ENCODE measurements around the gene SEC14L3.

Gene SEC14L3

GRCh38 chr22:30447656-30448055, 24.2 kb downstream of the SEC14L3 start:
- DNase-seq (ENCODE audit: low read depth in 4 of 4, low spot score in 1 of 4): no peak

- DNase-seq (ENCODE audit: low read depth in 4 of 4, low spot score in 1 of 4): no peak
These were observed 26.2 kb downstream of the SEC14L3 start for GRCh38 chr22:30445438-30446145.

GRCh38 chr22:30444632-30445437, 27.0 kb downstream of the SEC14L3 start:
- DNase-seq (ENCODE audit: low read depth in 4 of 4, low spot score in 1 of 4): peak in 1 of 4 experiments; percentile 50

GRCh38 chr22:30441088-30441487, 30.7 kb downstream of the SEC14L3 start:
- DNase-seq (ENCODE audit: low read depth in 4 of 4, low spot score in 1 of 4): no peak

GRCh38 chr22:30439836-30440235, 32.0 kb downstream of the SEC14L3 start:
- no peak for DNase-seq (ENCODE audit: low read depth in 4 of 4, low spot score in 1 of 4)

- no peak for DNase-seq (ENCODE audit: low read depth in 4 of 4, low spot score in 1 of 4)
These were observed 32.6 kb downstream of the SEC14L3 start for GRCh38 chr22:30439226-30439625.

- no peak for DNase-seq (ENCODE audit: low read depth in 4 of 4, low spot score in 1 of 4)
These were observed 33.3 kb downstream of the SEC14L3 start for GRCh38 chr22:30438559-30438958.

- no peak for DNase-seq (ENCODE audit: low read depth in 4 of 4, low spot score in 1 of 4)
These were observed 35.6 kb downstream of the SEC14L3 start for GRCh38 chr22:30436196-30436595.

GRCh38 chr22:30435674-30436126, 36.1 kb downstream of the SEC14L3 start:
- DNase-seq (ENCODE audit: low read depth in 4 of 4, low spot score in 1 of 4): peak; percentile 33 to 66 (median 45)

GRCh38 chr22:30434843-30435242, 37.0 kb downstream of the SEC14L3 start:
- DNase-seq (ENCODE audit: low read depth in 4 of 4, low spot score in 1 of 4): no peak

- DNase-seq (ENCODE audit: low read depth in 4 of 4, low spot score in 1 of 4): no peak
These were observed 38.0 kb downstream of the SEC14L3 start for GRCh38 chr22:30433773-30434172.

- no peak for DNase-seq (ENCODE audit: low read depth in 4 of 4, low spot score in 1 of 4)
These were observed 38.6 kb downstream of the SEC14L3 start for GRCh38 chr22:30433227-30433626.

GRCh38 chr22:30432520-30432919, 39.3 kb downstream of the SEC14L3 start:
- no peak for DNase-seq (ENCODE audit: low read depth in 4 of 4, low spot score in 1 of 4)

GRCh38 chr22:30432096-30432495, 39.7 kb downstream of the SEC14L3 start:
- DNase-seq (ENCODE audit: low read depth in 4 of 4, low spot score in 1 of 4): no peak

- DNase-seq (ENCODE audit: low read depth in 4 of 4, low spot score in 1 of 4): no peak
These were observed 40.9 kb downstream of the SEC14L3 start for GRCh38 chr22:30430933-30431332.

GRCh38 chr22:30429887-30430286, 41.9 kb downstream of the SEC14L3 start:
- no peak for DNase-seq (ENCODE audit: low read depth in 4 of 4, low spot score in 1 of 4)

GRCh38 chr22:30427871-30428270, 43.9 kb downstream of the SEC14L3 start:
- DNase-seq (ENCODE audit: low read depth in 4 of 4, low spot score in 1 of 4): no peak

- DNase-seq (ENCODE audit: low read depth in 4 of 4, low spot score in 1 of 4): peak; percentile 70 to 90 (median 78)
These were observed 45.1 kb downstream of the SEC14L3 start for GRCh38 chr22:30426388-30427353.

GRCh38 chr22:30425616-30426387, 46.0 kb downstream of the SEC14L3 start, which contains the start of gene MTFP1:
TSS of gene MTFP1 (plus strand) at chr22:30425768. CDS start at chr22:30425880, 112 bp downstream.
- peak in 3 of 4 experiments; percentile 27 to 38 (median 36) for DNase-seq (ENCODE audit: low read depth in 4 of 4, low spot score in 1 of 4)

GRCh38 chr22:30425327-30425615, 46.5 kb downstream of the SEC14L3 start:
- no peak for DNase-seq (ENCODE audit: low read depth in 4 of 4, low spot score in 1 of 4)
